ENCODE measurements around the gene GPX4.
"Not testable (repeated sequence)": the region's sequence is repeated elsewhere in the genome, so short reads cannot be mapped to it uniquely, and the experiment has no call there.

The GPX4 gene

DNA sequence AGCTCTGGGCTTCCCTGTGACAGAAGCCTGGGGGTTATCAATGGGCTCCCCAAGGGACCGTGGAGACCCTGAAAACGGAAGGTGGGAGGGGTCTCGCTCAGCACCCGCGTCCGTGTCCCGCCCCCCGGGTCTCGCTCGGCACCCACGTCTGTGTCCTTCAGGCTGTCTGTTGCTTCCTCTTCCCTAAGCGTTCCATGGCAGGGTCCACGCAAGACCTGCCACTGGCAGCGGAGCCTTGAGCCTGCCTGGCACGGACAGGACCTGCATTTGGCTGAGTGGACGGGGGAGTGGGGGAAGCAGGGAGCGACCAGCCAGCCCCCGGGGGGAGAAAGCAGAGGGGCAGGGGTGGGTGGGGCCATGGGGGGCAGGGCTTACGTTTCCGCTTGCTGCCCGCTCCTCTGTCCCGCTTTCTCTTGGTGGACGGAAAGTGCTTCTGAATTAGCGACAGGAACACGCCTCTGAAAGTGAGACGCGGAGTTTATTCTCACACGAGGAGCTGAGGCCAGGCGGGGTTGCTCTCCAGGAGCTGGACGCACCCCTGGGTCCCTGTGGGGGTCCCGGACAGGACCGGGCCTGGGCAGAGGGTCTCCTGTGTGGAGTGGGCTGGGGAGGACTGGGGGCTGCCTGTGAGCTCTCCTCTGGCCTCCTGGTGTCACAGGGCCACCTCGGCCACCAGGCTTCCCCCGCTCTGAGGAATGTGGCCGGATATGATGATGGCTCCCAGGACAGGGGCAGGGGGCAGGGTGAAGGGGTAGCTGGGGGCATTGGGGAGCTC lies 12.0 kb downstream of the GPX4 start:
- no peak for DNase-seq

DNA sequence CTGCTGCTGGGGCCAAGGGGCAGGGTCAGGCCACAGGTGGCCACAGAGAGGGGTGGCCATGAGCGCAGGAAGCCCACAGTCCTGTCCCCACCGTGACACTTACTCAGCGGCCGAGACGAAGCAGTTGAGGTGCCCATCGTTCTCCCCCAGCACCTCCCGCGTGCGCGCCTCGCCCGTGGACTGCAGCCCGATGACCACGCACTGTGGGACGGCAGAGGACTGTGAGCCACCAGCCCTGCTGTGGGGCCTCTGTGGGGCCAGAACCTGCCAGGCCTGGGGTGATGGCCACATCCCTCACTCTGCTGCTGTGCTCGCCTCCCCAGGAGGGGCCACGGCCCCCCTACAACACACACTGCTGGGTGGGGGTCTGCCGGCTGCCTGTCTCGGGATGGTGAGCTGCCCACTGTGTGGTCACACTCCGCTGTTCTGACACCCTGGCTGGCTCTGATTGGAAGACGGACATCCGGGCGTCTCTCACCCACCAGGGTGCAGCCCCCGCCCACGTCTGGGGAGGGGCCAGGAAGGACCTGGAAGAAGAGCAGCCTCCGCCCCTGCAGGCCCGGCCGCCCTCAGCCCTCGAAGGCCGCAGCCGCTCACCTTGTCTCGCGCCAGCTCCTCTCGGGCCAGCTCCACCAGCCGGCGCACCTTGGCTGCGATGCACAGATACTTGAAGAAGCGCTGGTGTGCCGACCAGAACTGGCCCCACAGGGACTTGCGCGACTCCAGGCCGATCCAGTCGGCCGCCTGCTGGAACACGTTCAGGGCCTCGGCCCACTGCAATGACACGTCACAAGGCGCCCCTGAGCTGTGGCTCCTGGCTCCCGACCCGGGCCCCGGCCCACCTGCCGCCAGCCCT lies 13.2 kb downstream of the GPX4 start:
- no peak for DNase-seq

DNA sequence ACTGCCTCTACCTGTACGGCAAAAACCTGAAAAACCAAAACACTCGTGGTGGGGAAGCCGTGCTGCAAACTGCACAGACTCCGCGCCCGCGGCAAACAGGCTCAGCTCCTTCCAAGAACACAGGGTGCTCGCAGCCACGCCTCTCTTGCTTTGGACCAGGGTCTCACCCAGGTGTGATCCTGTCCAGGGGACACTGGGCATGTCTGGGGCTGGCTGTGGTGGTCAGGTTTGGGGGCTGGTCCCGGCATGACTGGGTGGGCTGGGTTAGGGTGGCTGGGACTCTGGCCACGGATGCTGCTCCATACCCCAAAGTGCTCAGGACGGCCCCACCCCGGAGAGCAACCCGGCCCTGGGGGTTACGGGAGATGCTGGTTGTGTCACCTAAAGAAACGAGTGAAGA lies 13.9 kb downstream of the GPX4 start:
- DNase-seq, result no peak

DNA sequence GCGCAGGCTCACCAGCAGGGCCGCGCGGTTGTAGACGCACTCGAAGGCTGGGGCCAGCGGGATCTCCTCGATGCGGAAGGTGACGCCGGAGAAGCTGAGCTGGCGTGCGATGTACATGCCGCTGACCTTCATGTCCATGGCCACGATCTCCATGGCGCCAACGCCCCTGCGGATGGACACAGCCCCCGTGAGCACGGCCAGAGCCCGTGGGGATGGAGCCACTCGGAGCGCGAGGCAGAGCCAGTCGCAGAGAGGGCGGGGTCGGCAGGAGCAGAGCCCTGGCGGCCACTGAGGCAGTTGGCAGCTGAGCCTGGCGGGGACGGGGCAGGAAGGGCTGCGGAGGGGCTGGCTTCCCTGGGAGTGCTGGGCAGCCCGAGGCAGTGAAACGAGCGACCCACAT lies 15.2 kb downstream of the GPX4 start:
- no peak for DNase-seq

DNA sequence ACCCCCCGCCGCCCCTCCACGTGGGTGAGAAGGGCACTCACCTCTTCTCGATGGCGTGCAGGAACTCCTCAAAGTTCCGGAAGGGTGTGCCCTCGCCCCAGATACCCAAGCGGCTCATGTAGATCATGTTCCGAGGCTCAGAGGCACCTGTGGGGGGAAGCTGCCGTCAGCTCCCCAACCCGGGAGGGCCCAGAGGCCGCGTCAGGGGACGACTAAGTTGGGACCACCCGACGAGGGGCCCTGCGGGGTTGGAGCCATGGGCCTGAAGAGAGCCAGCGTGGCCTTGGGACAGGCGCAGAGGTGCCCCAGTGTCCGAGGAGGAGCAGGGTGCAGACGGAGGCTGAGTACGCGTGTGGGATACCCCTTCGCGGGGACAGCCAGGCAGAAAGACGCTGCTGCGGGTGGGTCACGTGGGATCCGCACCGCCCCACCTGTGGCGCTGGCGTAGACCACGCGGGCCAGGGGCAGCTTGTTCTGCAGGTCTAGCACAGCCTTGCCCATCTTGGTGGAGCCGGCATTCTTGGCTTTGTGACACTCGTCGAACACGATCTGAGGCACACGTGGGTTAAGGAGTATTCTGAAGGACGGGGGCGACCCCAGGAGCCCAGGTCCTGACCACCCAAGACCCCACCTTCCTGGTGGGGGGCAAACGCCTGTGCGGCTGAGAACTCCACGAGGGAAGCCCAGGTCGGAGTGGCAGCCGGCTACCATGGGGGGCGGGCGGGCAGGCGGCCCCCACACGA lies 15.9 kb downstream of the GPX4 start:
- DNase-seq, result no peak

DNA sequence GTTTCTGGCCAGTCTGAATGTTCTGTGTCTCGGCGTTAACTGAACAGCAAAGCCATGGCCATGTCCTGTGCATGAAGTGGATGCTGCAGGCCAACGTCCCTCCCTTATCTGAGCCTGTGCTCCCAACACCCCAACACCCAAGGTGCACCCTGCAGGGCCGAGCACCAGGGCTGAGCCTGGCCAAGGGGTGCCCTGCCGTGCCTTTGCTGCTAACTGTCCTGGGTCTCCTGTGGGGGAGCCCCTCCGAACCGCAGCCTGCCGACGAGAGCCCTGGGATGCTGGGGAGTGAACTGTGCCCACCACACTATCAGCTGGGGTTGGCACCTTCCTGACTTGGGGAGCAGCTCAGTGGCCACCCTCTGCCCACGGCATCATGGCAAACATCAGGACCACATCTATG lies 17.6 kb downstream of the GPX4 start:
- no peak for DNase-seq

DNA sequence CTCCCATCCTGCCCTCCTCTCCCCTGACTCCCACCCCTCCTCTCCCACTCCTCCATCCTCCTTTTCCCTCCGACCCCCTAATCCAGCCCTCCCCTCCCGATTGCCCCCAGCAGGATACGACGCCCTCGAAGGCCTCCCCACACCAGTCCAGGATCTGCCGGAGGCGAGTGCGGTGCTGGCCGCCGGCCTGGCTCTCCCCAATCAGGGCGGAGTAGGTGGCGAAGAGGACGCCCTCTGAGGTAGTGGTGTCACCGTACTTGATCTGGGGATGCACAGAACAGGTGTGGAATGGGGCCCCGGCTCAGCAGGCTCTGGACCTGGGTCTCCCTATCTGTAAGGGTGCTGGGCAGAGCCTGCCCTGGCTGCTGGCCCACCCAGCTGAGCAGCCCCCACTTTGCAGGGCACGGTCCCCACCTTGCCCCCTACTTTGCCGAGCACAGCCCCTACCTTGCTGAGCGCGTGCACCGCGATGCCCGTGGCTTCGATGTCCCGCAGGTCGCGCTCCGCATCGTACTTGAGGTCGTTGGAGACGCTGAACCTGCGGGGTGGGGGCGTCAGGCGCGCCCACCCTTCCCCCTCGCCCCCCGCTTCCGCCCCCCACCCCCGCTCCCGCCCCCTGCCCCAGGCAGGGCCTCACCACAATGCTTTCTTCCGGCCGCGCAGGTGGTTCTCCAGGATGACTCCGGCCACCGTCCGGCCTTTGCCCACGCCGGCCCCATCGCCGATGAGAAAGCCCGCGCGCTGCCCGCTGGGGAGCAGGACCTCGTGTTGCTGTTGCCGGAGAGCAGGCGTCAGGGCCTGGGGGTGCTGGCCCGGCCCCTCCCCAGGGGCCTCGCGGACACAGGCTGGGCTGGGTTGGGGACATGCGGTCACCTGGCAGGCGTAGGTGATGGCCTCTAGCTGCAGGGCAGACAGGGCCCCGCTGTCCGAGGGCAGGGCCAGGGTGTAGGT lies 18.5 kb downstream of the GPX4 start:
- DNase-seq, result no peak

DNA sequence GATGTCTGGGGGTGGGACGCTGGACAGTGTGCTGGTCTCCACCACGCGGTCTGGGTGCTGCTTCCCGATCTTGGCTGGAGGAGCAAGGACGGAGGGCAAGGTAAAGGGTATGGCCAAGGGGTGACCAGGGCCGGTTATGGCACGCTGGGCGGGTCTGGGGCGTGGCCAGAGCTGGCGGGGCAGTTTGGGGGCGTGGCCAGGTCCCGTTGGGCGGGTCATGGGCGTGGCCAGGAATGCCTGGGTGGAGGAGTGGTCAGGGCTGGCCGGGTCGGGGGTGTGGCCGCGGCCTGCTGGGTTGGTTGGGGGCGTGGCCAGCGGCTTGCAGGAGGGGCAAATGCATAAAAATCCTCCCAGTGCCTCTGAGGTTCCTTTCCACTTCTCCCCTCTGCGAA lies 19.2 kb downstream of the GPX4 start:
- peak; percentile 84 to 85 for DNase-seq

DNA sequence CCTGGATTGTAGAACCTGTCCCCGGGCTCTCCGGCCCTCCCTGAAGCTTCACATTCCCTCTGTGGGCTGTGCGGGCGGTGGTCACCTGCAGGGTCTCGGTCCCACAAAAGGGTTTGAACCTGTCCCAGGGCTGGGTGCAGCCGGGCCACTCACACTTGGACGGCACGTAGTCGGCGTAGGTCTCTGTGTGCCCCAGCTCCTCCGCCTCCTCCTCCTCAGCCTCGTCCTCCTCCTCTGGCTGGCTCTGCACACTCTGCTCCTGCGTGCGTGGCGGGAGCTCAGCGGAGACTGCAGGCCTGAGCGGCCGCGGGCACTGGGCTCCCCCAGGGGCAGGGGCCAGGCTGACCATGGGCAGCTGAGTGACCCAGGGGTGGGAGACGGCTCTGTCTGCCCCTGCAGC lies 19.6 kb downstream of the GPX4 start:
- DNase-seq, result no peak

DNA sequence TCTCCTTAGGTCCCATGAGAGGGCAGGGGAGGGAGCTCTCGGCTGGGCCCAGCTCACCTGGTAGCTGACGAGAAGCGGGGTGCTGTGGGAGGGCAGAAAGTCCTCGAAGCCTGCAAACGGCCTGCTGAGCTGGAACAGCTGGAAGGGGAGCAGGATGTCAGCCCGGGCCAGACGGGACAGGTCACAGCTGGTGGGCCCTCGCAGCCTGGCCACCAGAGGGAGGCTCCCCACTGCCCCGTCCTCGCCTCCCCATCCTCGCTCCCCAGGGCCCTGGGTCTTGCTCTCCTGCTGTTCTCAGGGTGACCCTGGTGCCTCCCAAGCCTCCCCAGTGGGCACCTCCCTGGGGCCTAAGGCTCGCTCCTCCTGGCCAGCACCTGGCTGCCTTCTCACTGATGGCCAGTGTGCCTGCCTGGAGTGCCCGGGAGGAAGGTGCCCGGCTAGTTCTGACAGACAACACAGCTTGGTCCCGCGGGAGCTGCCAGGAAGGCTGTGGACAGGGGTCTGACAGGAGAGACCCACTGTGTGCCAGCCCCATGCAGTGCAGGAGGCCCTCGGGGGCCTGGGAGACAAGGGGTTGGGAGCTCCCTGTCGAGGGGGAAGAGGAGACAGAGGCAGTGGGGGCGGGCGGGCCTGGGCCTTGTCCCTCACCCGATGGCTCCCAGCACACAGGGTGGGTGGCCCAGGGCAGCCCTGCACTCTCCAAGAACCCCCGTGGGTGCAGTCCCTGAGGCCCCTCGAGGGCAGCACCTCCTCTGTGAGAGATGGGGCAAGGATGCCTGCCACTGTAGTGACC lies 20.3 kb downstream of the GPX4 start:
- no peak for DNase-seq

DNA sequence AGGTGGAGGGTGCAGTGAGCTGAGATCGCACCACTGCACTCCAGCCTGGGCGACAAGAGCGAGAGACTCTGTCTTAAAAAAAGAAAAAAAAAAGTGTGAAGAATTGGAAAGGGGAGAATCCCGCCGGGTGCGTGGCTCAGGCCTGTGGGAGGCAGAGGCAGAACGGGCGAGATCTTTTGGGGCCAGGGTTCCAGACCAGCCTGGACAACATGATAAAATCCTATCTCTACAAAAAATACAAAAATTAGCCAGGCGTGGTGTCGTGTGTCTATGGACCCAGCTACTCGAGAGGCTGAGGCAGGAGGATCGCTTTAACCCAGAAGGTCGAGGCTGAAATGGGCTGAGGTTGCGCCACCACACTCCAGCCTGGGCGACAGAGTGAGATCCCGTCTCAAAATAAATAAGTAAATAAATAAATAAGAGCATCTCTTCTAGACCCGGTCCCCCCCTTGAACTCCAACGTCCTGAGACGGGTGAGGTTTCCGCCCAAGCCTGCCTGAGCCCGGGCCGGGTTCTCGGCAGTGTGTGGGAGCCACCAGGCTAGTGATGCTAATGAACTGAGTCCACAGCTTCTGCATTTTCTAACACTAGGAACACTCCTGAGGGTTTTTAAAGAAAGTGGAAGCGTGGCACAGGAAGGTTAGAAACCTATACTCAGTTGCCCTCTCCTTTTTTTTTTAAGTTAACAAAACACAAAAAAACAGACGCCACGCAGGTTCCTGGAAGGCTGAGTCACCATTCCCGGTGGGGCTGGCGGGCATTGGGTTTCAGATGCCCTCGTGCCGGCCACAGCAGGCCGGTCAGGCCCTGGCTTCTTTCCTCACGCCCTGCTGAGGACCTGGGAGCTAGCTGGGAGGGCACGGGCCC lies 22.0 kb downstream of the GPX4 start:
- no peak for DNase-seq

DNA sequence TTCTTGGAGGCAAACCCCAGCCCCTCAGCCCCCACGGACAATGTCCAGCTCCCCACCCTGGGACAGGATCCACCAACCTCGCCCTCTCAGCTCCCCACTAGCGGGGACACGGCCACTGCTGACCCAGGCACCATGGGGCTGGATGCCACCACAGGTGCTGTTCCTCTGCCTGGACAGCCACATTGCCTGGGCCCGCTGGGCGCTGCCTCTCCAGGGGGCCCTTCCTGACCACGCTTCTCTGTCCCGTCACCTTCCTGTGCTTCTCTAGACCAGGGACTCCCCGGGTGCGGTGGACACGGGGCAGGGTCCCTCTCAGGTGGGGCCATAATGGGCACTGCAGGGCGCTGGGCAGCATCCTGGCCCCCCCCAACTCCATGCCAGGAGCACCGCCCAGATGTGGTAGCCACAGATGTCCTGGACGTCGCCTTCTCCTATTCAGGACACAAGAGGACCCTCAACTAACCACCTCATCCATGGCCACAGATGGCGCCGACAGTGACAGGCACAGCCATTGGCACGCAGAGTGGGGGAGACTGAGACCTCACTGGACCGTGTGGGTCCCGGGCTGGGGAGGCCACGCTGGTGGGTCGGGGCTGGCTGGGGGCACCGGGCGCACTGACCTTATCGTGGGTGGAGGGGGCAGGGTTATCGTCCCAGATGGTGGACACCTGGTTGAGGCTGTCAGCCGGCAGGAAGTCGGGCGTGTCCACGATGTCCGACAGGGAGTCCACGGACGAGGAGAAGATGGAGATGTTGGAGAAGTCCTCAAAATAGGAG lies 23.4 kb downstream of the GPX4 start:
- no peak for DNase-seq

DNA sequence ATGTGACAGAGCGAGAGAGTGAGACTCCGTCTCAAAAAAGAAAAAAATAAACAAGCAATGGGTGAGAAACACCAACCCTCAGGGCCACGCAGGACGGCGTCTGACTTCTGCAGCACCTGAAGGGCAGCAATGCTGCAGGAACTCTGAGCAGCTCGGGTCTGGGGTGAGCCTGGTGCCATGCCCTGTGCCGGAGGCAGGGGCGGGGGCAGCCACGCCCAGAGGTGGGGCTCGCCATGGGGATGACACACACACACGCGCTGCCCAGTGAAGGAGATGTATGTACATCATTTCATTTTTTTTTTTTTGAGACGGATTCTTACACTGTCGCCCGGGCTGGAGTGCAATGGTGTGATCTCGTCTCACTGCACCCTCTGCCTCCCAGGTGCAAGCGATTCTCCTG lies 24.3 kb downstream of the GPX4 start:
- DNase-seq, result no peak

DNA sequence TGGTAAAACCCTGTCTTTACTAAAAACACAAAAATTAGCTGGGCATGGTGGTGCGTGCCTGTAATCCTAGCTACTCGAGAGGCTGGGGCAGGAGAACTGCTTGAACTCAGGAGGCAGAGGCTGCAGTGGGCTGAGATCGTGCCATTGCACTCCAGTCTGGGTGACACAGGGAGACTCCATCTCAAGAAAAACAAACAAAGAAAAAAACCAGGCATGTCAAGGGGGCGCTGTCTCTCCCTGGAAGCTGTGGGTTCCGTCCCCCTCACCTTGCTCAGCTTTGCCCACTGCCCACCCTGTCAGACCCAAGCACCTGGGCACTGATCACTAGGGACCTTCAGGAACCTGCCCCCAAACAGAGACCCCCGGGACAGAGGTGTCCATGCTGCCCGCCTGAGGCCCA lies 25.3 kb downstream of the GPX4 start:
- not testable (repeated sequence) for DNase-seq

DNA sequence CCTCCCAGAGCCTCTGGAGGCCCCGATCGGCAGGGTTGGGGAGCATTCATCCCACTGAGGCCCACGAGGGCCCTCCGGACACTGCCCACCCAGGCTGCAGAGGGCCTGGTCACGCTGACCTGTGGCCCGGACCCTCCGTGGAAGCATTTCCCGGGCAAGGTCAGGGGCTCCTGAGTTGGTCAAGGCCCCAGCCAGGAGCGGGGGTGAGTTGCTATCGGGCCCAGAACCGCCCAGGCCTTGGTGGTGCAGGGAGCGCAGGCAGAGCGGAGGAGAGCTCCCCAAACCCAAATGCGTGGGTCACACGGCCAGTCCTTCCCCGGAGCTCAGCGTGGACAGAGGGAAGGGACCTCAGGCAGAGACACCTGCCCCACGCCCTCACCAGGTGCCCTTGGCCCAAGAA lies 25.7 kb downstream of the GPX4 start:
- DNase-seq, result no peak

DNA sequence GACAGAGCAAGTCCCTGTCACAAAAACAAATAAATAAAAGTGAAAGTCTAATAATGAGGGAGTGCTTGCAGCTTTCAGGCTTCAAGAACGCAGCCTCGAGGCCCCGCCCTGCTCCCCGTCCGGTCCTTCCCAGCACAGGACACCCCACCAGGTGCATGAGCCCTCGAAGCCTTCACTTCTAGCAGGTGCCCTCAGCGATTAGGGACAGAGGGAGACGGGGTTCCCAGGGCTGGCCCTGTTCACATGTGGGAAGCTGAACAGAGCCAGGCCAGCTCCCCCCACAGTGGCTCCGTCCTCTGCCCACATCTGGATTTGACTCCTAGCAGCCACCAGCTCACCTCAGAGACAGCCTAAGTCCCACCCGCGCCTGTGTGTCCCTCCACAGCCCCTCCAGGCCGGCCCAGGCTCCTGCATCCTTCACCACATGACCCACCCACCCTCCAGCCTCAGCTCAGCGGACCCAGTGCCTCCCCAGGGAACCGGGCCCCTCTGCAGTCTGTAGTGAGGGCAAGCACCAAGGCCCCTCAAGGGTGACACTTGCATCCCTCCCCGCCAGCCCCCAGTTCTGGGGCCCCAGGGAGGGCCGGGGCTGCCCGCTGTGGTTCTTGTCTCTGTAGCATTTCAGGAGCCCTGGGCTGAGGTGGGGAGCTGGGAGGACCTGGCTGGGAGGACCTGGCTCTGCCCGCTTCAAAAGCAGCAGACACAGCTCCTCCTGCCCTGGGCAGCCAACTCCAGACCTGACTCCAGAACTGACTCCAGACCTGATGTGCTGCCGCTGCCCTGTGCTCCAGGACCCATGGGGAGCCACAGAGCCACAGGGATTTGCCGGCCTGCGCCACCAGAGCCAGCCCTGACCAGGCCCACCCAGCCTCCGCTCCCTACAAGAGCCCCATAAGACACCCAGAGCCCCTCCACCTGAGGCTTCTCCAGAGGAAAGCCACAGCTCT lies 27.2 kb downstream of the GPX4 start:
- DNase-seq, result peak; percentile 61 to 68

DNA sequence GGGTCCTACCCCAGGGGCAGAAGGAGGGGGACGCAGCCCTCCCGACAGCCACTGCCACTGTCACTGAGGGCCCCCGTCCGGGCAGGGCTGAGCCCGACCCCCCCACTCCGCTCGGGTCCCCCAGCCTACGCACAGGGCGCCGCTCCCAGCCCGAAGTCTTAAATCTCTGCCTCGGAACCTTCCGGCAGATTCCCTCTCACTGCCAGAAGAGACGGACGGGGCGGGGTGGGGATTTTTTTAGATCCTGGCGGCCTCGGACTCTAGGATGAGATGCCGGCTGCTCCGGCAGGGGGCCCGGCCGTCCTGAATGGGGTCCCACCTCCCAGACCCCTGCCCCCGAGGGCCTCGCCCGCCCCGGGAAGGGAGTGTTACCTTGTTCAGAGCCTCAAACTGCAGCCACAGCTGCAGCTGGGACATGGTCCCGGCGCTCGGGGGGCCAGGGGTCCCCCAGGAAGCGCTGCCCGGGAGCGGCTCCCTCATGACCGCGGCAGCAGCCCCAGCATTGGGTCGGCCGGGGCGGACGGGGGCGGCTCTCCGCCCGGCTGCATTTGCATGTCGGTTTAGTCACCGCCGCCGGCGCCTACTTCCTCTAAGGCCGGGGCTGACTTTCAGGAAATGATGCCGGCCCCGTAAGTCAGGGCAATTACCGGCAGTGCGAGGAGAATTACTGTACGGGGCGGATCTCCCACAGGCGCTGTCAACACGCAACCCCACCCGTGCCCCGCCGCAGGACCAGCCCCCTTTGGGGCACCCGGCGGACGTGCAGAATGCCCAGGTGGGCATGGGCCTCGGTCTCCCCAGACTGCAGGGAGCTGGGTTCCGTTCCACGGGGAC lies 28.1 kb downstream of the GPX4 start:
- peak; percentile 91 to 92 for DNase-seq

Measured in activated CD4-positive, alpha-beta T cell treated with anti-CD3 and anti-CD28 coated beads, Interleukin-2, amount 50 U/mL, for 48 hours (primary cell).